Retinal pigment epithelial cell (primary cell): ENCODE results near the gene GLIS2.

ENCODE experiments used
- DNase-seq: peaks from one replicate; pipeline ENCODE4 v3.0.0-alpha.2; 2010; ENCODE audit warnings: low read depth
- H3K4me3 ChIP-seq: 2 replicates; pipeline ENCODE4 v1.5.1; 2011; ENCODE audit warnings: mild to moderate bottlenecking, low read length, control low read depth, moderate library complexity
- TF ChIP-seq, protein P1 (sequence below): conservative IDR thresholded peaks from 2 replicates; pipeline ENCODE4 v1.5.1; 2011; ENCODE audit warnings: low read depth, low read length, control low read depth, inconsistent platforms

The GLIS2 gene

DNA sequence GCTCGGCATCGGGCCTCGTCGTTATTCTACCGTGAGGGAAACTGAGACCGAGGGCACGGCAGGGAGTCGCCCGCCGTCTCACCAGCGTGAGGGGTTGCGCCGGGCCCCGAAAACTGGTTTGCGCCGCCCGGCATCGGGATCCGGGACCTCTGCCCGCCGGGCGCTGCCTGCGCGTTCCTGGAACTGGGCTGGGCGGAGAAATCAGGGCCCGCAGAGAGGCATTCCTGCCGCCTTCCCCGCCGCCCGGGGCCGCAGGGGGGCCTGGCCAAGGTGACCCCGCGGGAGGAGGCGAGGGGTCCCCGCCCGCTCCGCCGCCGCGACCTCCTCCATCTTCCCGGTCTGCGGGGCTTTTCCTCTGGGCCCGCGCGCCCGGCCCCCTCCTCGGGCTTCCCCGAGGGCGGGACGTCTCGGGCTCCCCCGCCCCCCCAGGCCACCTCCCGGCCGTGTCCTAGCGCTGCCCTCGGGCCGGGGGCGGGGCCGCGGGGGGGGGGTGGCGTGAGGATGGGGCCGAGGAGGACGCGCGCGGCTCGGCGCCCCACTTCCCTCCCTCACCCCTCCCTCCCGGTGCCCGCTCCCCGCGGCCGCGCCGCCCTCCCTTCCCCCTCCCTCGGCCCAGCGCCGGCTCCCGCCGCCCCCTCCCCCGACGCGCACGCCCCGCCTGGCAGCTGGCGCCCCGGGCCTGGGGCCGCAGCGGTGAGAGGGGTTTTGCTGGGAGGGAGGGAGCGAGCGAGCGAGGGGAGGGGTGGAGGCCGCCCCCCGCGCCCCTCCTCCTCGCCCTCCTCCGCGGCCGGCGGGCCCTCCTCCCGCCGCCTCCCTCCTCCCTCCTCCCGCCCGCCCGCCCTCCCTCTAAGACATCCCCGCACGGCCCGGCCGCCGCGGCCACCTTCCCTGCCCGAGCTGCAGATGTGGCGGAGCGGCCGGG lies at the start of gene GLIS2:
GLIS2 (plus strand) TSS at position 882 of the 922 bp plus-strand sequence. CDS start 16,214 bp downstream, outside the sequence.
- DNase-seq: no peak
- TF ChIP-seq, protein P1, sequence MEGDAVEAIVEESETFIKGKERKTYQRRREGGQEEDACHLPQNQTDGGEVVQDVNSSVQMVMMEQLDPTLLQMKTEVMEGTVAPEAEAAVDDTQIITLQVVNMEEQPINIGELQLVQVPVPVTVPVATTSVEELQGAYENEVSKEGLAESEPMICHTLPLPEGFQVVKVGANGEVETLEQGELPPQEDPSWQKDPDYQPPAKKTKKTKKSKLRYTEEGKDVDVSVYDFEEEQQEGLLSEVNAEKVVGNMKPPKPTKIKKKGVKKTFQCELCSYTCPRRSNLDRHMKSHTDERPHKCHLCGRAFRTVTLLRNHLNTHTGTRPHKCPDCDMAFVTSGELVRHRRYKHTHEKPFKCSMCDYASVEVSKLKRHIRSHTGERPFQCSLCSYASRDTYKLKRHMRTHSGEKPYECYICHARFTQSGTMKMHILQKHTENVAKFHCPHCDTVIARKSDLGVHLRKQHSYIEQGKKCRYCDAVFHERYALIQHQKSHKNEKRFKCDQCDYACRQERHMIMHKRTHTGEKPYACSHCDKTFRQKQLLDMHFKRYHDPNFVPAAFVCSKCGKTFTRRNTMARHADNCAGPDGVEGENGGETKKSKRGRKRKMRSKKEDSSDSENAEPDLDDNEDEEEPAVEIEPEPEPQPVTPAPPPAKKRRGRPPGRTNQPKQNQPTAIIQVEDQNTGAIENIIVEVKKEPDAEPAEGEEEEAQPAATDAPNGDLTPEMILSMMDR: no peak
- H3K4me3 ChIP-seq: peak within 1 kb of the TSS; percentile 85

DNA sequence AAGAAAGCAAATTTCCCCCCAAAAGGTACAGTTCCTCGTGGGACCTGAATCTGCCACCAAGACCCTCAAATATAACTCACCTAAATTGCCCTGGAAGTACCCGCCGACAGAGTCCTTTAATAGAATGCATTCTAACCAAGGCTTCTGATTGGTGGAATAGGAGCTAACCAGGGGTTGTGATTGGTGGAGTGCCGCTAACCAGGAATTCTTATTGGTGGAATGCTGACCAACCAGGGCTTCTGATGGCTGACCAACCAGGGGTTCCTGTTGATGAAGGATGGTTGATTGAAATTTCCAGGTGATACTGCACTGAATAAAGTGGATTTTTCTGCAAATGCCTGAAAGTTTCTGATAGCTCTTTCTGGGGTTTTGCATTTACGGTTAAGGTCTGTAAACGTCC lies 49.5 kb upstream of the GLIS2 start:
- TF ChIP-seq, protein P1: no peak
- no peak overlapping the region for H3K4me3 ChIP-seq
- DNase-seq: no peak

DNA sequence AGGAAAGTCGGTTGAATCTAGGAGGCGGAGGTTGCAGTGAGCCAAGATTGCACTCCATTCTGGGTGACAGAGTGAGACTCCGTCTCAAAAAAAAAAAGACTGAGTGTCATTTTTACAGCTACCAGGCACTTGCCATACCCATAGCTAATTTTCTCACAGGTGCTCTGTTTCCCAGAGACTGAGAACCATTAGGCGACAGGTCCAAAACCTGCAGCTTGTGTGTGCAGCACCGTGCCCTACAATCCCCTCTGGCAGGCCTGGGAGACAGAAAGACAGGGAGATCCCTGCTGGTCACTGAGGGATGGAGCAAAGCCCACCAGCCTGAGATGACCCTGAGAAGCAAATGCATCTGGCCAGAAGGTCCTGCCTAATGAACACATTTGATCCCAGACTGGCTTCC lies 45.8 kb upstream of the GLIS2 start:
- TF ChIP-seq, protein P1: no peak
- DNase-seq: no peak
- H3K4me3 ChIP-seq: no peak overlapping the region

DNA sequence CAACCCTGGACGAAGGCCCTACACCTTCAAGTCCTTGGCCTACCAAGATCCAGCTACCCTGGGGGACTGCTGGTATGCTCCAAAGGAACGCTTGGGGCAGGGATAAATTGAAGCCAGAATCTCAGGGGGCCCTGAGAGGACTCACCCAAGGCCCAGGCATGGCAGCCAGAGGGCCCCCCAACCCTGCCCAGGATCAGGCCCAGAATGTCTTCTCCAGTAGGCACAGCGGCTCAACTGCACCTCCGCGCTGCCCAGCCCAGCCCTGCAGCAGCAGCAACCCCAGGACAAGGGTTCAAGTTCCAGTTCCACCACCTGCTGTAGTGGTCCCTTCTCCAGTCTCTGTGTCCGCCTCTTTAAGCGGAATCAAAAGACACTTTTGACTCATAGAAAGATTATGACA lies 45.3 kb upstream of the GLIS2 start:
- TF ChIP-seq, protein P1: no peak
- peak overlapping the region; percentile 75 for H3K4me3 ChIP-seq
- no peak for DNase-seq

DNA sequence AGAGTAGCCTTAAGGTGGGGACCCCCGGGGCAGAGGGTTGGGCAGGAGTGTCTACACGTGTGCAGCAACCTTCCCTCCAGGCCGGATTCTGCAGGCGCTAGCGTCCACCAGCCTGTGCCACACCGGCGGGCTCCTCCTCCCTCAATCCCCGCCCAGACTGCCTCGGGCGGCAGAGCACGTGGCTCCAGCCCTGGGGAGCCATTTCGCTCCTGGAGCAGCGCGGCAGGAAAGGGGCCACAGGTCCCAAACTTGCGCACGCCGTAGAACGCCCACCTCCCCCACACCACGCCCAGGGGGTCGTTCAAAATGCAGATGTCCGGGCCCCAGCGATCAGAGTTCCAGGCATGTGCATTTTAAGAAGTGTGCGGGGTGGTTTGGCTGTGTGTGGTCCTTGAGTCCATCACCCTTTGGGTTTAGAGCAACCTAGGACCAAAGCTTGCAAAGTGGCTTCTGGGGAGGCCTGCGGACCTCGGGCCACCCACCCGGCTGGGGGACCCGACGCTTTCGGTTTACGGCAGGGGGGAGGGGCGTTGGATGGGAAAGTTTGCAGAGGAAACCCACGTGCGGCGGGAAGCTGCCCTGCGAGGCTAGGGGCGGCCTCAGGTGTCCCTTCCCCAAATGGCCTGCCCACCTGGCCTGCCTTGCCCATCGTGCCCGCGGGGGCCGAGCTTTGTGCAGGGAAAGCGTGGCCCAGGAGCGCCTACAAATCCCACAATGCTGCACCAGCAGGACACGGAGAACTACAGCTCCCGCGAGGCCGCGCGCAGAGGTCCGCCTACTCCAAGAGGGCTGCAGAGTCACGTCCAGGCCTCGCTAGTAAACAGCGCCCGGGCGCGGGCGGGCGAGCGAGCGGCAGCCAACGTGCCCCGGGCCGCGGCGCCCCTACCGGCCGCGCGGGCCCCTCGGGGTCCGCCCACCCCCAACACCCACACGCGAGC lies 44.4 kb upstream of the GLIS2 start:
- H3K4me3 ChIP-seq: peak overlapping the region; percentile 75
- peak; percentile 76 for DNase-seq
- TF ChIP-seq, protein P1: no peak

DNA sequence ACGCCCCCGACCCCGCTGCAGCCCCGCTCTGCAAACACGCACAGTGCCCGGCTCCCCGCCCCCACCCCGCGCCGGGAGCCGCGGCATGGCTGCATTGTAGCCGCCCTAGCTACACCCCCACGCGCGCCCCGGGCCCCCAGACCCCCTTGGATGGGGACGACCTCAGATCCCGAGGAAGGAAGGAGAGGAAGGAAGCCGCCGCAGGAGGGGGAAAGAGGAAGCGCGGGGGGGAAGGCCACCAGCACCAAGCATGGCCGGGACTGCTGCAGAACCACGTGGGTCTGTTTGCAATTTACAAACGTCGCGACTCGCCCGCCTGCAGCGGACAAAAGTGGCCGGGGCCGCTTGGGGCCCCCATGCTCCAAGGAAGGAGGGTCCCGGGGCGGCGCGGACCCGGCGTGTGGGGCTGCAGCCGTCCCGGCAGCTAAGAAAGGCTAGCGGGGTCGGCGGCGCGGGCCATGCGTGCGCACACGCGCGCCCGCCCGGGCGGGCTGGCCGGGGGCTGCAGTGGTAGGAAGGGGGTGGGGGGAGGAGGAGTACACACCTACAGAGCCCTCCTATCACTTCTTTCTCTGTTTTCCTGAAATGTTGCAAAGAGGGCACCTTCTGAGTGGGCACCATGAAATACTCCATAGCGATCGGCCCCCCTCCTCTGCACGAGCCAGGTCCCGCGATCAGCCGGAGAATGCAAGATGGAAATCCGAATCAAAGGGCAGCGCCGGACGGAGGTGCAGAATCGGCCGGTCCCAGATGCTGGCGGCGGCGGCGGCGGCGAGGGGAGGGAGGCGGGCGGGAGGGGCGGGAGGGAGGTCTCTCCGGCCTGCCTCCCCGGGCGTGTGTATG lies 43.5 kb upstream of the GLIS2 start:
- TF ChIP-seq, protein P1: no peak
- no peak for DNase-seq
- H3K4me3 ChIP-seq: peak overlapping the region; percentile 75
